Stimulated activated naive CD8-positive, alpha-beta T cell treated with anti-CD3 and anti-CD28 coated beads, Interleukin-15, amount 100 ng/mL, for 72 hours (primary cell): ENCODE data around the gene NFATC2IP.
"Not testable (repeated sequence)": the region's sequence is repeated elsewhere in the genome, so short reads cannot be mapped to it uniquely, and the experiment has no call there.

Experiments
- ATAC-seq: fragments of 150-1000 bp; cut with Tn5 transposase; 2 replicates; pipeline ENCODE4 v1.10.0; 2021; ENCODE audit warnings: mild to moderate bottlenecking, moderate library complexity
- DNase-seq, 2 donors: peaks; one replicate each; pipeline ENCODE4 v3.0.0; 2021 to 2022
- H3K27ac Mint-ChIP-seq, 2 donors: one replicate each; pipeline ENCODE4 v1.8.0; 2022; ENCODE audit warnings: mild to moderate bottlenecking in 2 of 2, mixed read lengths in 2 of 2, moderate library complexity in 2 of 2
- H3K27me3 Mint-ChIP-seq: one replicate; pipeline ENCODE4 v1.8.0; 2022; ENCODE audit warnings: mixed read lengths
- H3K4me1 Mint-ChIP-seq: one replicate; pipeline ENCODE4 v1.8.0; 2022; ENCODE audit warnings: mild to moderate bottlenecking, mixed read lengths
- H3K4me3 Mint-ChIP-seq, 2 donors: one replicate each; pipeline ENCODE4 v1.8.0; 2022; ENCODE audit warnings: mild to moderate bottlenecking in 2 of 2, mixed read lengths in 2 of 2, moderate library complexity in 1 of 2
- H3K9me3 Mint-ChIP-seq, 2 donors: one replicate each; pipeline ENCODE4 v1.8.0; 2022; ENCODE audit warnings: mixed read lengths in 2 of 2

NFATC2IP gene

DNA sequence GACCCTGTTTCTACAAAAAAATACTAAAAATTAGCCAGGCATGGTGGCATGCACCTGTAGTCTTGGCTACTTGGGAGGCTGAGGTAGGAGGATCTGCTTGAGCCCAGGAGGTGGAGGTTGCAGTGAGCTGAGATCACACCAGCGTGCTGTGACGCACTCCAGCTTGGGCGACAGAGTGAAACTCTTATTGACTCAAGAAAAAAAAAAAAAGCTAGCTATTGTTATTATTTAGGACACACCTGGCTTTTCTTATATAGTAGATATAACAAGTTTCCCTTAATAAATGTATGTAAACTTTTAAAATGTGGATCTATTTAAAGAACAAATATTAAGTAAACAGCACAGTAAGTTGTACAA, 27.5 kb upstream of the NFATC2IP start:
- peak overlapping the region in 1 of 2 donors; percentile 16 for H3K27ac Mint-ChIP-seq
- no peak for ATAC-seq
- DNase-seq = no peak
- H3K27me3 Mint-ChIP-seq = no peaks in the 10 kb centered on the region
- peak overlapping the region; percentile 37 to 58 for H3K4me3 Mint-ChIP-seq
- H3K4me1 Mint-ChIP-seq = peaks cover 17% of the 10 kb centered on the region
- no peaks in the 10 kb centered on the region for H3K9me3 Mint-ChIP-seq

DNA sequence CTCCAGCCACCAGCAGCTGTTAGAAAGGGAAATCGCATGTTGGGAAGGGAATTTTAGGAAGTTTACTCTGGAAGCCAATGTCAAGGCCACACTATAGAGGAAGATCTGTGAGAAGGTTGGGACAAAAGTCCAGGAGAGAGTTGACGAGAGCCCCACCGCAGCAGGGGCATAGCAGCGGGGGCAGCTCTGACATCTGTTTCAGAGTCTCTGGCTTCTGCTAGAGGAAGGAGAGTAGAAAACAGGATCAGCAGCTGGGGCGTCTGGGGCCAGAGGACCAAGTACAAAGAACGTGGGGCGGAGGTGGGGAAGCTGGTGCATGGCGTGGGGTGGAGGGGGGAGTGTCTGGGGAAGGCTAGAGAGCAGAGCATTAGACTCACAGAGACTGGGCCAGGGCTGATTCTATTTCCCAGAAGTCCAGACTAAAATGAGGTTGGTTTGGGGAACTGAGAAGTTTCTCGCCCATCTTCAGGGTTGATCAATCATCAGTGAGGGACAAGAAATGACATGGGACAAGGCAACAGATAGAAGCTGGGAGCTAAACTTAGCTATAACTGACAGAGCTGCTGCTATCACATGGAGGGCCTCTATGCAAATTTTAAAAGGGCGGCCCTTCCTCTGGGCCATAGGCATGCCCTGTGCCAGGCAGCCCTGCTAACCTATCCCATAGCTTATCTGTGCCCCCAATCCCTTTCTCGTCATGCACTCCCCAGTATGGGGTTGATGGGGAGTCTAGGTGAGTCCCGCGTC, 26.9 kb upstream of the NFATC2IP start:
- Mint-ChIP-seq H3K4me3 (peak overlapping the region; percentile 88 to 95), H3K27ac (no peak overlapping the region), H3K27me3 (no peaks in the 10 kb centered on the region), H3K4me1 (peaks cover 17% of the 10 kb centered on the region), H3K9me3 (no peaks in the 10 kb centered on the region)
- peak in 1 of 2 donors; percentile 13 for DNase-seq
- no peak for ATAC-seq

GRCh38 chr16:28924399-28924761, 26.4 kb upstream of the NFATC2IP start:
- DNase-seq (peak in 1 of 2 donors; percentile 22), ATAC-seq (no peak)
- H3K4me1 Mint-ChIP-seq = peaks cover 17% of the 10 kb centered on the region
- H3K4me3 Mint-ChIP-seq = peak overlapping the region; percentile 88 to 95
- peak overlapping the region; percentile 95 to 98 for H3K27ac Mint-ChIP-seq
- no peaks in the 10 kb centered on the region for H3K27me3 Mint-ChIP-seq
- H3K9me3 Mint-ChIP-seq = no peaks in the 10 kb centered on the region

DNA sequence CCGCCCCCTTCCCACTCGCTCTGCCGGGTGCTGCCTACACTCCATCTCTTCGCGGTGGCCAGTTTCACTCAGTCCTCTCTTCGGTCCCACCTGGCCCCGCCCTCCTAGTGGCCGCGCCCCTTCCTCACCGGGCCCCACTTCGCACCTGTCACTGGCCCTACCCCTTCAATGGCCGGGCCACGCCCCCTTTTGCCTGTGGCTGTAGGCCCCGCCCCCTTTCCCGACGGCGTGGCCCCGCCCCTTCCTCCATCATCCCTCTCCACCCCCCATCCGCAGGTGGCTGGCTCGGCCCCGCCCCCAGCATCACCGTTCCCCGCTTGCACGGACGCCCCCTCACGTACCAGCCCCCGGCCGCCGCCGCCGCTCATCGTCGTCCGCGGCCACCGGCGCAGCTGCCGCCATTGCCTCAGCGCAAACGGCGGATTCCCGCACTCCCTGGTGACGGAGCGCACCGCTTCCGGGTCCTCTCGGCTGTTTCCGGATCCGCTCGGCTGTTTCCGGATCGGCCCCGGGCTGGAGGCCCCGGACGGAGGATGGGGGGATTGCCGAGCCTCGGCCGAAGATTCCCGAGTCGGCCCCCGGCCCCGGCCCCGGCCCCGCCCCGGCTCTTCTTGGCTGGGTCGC, 25.9 kb upstream of the NFATC2IP start, which contains the start of gene RABEP2:
RABEP2 (minus strand) TSS at position 477 of the 624 bp plus-strand sequence; CDS start at position 402, 75 bp downstream.
- Mint-ChIP-seq H3K4me3 (peak within 1 kb of the TSS; percentile 88 to 95), H3K27ac (peak within 1 kb of the TSS; percentile 95 to 98), H3K27me3 (no peaks in the 10 kb centered on the region), H3K4me1 (peaks cover 17% of the 10 kb centered on the region), H3K9me3 (no peaks in the 10 kb centered on the region)
- ATAC-seq = peak; percentile 93
- DNase-seq = peak; percentile 98 to 100

DNA sequence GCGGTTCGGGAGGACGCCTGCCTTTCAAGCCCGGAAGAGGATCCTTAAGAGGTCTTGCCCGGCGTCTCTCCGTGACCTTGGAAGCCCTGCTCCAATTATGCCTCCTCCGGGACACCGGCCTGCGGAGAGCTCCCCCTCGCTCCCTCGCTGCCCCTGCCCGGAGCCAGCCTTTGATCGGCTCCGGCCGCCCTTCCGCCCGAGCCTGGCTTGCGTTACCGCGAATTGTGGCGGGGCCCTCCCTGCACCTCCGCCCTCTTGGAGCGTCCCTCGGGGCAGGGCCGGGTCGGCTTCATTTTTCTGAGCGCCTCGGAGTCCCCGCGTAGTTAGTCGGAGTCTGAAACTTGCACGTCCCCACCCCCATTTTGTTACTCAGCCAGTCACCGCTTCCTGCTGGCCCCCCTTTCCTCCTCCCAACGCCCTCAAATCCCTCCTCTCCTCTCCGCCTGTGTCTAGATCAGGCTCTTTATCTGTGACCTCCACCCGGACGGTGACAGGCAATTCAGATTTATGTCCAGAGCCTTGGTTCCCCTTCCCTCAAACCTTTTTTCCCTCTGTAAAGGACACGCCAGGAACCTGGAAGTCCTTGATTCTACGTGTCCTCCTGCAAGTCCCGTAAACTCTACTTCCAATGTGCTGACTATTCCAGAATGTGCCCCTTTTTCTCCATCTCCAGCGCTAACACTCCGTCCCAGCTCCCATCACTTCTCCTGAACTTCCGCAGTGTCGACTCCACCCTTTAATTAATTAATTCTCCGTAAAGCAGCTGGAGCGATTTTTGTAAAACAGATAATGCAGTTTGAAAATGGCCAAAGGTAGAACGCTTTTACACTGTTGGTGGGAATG, 25.1 kb upstream of the NFATC2IP start:
- DNase-seq = peak; percentile 93 to 94
- no peaks in the 10 kb centered on the region for H3K9me3 Mint-ChIP-seq
- peak overlapping the region; percentile 88 to 95 for H3K4me3 Mint-ChIP-seq
- H3K27me3 Mint-ChIP-seq = no peaks in the 10 kb centered on the region
- H3K4me1 Mint-ChIP-seq = peaks cover 25% of the 10 kb centered on the region
- H3K27ac Mint-ChIP-seq = peak overlapping the region; percentile 95 to 98
- ATAC-seq = peak; percentile 88

- DNase-seq, H3K9me3 Mint-ChIP-seq, ATAC-seq, H3K27me3 Mint-ChIP-seq: not testable (repeated sequence)
- peaks cover 31% of the 10 kb centered on the region for H3K4me1 Mint-ChIP-seq
- peak overlapping the region; percentile 95 to 98 for H3K27ac Mint-ChIP-seq
- peak overlapping the region; percentile 88 to 95 for H3K4me3 Mint-ChIP-seq
Measured at GRCh38 chr16:28926284-28926683, 24.5 kb upstream of the NFATC2IP start.

DNA sequence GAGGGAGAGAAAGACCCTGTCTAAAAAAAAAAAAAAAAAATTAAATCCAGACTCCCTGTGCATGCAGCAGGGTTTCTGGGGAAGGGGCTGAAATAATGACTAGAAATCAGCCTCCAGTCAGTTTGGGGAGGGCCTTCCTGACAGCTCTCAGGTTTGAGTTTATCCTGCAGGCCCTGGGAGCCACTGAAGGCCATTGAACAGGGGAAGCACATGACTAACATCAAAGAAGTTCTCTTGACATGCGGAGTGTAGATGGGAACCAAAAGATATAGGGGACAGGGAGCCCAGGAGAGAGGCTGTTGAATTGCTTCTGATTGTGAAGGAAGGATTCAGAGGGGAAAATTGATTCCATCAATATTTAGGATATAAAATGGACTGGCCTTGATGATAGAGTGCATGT, 22.9 kb upstream of the NFATC2IP start:
- Mint-ChIP-seq H3K27me3 (no peaks in the 10 kb centered on the region), H3K27ac (no peak overlapping the region), H3K4me1 (peaks cover 46% of the 10 kb centered on the region), H3K9me3 (no peaks in the 10 kb centered on the region), H3K4me3 (no peak overlapping the region)
- DNase-seq (no peak), ATAC-seq (no peak)

DNA sequence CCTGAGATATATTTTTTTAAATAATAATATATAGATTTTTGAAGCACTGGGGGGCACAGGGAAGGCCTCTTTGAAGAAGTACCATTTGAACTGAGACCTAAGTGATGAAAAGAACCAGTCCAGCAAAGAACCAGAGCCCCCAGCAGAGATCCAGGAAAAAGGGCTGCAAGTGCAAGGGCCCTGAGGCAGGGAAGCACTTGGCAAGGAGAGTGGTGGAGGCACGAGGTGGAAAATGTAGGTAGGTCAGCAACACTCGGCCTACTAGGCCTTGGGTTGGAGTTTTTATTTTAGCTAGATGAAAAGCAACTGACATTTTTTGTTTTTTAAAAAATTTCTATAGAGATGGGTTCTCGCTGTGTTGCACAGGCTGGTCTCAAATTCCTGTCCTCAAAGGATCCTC, 20.5 kb upstream of the NFATC2IP start:
- ATAC-seq (no peak), DNase-seq (no peak)
- H3K9me3 Mint-ChIP-seq = no peaks in the 10 kb centered on the region
- no peaks in the 10 kb centered on the region for H3K27me3 Mint-ChIP-seq
- peak overlapping the region; percentile 96 for H3K27ac Mint-ChIP-seq
- peak overlapping the region; percentile 7 to 13 for H3K4me3 Mint-ChIP-seq
- H3K4me1 Mint-ChIP-seq = peaks cover 38% of the 10 kb centered on the region

DNA sequence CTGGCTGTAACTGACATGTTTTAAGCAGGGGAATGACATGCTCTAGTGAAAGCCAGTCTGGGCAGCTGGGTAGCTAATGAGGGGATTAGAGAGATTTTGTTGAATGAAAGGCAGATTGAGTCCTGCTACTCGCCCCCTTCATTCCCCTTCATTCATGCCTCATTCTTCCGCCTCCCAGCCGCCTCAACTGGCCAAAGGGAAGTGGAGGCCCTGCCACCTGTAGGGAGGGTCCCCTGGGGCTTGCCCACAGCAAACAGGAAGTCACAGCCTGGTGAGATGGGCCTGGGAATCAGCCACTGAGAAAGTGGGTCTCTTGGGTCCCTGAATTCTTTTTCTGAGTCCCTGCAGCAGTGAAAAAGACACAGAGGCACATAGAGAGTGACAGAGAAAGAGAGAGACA, 20.1 kb upstream of the NFATC2IP start:
- Mint-ChIP-seq H3K27me3 (no peaks in the 10 kb centered on the region), H3K9me3 (no peaks in the 10 kb centered on the region), H3K4me1 (peaks cover 41% of the 10 kb centered on the region), H3K4me3 (peak overlapping the region; percentile 7 to 72), H3K27ac (peak overlapping the region; percentile 96)
- ATAC-seq (peak; percentile 80), DNase-seq (peak in 1 of 2 donors; percentile 51)

GRCh38 chr16:28931801-28932225, 18.9 kb upstream of the NFATC2IP start, which contains the start of gene CD19:
TSS of gene CD19 (plus strand) at chr16:28931971. CDS start at chr16:28932001, 30 bp downstream.
- no peaks in the 10 kb centered on the region for H3K9me3 Mint-ChIP-seq
- ATAC-seq = no peak
- peak within 1 kb of the TSS; percentile 7 to 72 for H3K4me3 Mint-ChIP-seq
- peak within 1 kb of the TSS; percentile 96 for H3K27ac Mint-ChIP-seq
- no peaks in the 10 kb centered on the region for H3K27me3 Mint-ChIP-seq
- peaks cover 46% of the 10 kb centered on the region for H3K4me1 Mint-ChIP-seq
- no peak for DNase-seq

DNA sequence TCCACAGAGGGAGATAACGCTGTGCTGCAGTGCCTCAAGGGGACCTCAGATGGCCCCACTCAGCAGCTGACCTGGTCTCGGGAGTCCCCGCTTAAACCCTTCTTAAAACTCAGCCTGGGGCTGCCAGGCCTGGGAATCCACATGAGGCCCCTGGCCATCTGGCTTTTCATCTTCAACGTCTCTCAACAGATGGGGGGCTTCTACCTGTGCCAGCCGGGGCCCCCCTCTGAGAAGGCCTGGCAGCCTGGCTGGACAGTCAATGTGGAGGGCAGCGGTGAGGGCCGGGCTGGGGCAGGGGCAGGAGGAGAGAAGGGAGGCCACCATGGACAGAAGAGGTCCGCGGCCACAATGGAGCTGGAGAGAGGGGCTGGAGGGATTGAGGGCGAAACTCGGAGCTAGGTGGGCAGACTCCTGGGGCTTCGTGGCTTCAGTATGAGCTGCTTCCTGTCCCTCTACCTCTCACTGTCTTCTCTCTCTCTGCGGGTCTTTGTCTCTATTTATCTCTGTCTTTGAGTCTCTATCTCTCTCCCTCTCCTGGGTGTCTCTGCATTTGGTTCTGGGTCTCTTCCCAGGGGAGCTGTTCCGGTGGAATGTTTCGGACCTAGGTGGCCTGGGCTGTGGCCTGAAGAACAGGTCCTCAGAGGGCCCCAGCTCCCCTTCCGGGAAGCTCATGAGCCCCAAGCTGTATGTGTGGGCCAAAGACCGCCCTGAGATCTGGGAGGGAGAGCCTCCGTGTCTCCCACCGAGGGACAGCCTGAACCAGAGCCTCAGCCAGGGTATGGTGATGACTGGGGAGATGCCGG, 18.2 kb upstream of the NFATC2IP start:
- H3K4me3 Mint-ChIP-seq = no peak overlapping the region
- no peaks in the 10 kb centered on the region for H3K9me3 Mint-ChIP-seq
- ATAC-seq = no peak
- no peak for DNase-seq
- no peaks in the 10 kb centered on the region for H3K27me3 Mint-ChIP-seq
- peaks cover 48% of the 10 kb centered on the region for H3K4me1 Mint-ChIP-seq
- H3K27ac Mint-ChIP-seq = peak overlapping the region in 1 of 2 donors; percentile 88

DNA sequence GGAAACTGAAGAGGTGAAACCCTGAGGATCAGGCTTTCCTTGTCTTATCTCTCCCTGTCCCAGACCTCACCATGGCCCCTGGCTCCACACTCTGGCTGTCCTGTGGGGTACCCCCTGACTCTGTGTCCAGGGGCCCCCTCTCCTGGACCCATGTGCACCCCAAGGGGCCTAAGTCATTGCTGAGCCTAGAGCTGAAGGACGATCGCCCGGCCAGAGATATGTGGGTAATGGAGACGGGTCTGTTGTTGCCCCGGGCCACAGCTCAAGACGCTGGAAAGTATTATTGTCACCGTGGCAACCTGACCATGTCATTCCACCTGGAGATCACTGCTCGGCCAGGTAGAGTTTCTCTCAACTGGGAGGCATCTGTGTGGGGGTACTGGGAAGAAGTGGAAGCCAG, 17.6 kb upstream of the NFATC2IP start:
- no peak for ATAC-seq
- peaks cover 48% of the 10 kb centered on the region for H3K4me1 Mint-ChIP-seq
- H3K4me3 Mint-ChIP-seq = no peak overlapping the region
- no peaks in the 10 kb centered on the region for H3K9me3 Mint-ChIP-seq
- no peaks in the 10 kb centered on the region for H3K27me3 Mint-ChIP-seq
- DNase-seq = no peak
- no peak overlapping the region for H3K27ac Mint-ChIP-seq

DNA sequence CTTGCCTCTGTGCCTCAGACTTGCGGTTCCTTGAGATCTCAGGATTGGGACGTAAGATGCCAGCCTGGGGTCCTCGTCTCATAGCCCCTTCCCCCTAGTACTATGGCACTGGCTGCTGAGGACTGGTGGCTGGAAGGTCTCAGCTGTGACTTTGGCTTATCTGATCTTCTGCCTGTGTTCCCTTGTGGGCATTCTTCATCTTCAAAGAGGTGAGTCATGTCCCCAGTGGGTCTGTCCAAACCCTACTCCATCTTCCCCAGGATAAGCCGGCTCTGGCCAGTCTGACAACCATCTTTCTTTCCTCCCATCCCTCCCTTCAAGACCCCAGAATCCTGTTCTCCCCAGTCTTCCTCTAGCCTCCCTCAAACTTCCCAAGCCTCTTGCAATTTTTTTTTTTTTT, 15.4 kb upstream of the NFATC2IP start:
- no peak overlapping the region for H3K27ac Mint-ChIP-seq
- peak overlapping the region; percentile 45 to 74 for H3K4me3 Mint-ChIP-seq

GRCh38 chr16:28935924-28936783, 14.6 kb upstream of the NFATC2IP start:
- ATAC-seq (peak; percentile 97), DNase-seq (peak; percentile 91 to 94)
- Mint-ChIP-seq H3K9me3 (no peaks in the 10 kb centered on the region), H3K4me1 (peaks cover 35% of the 10 kb centered on the region), H3K4me3 (peak overlapping the region; percentile 74 to 78), H3K27ac (peak overlapping the region in 1 of 2 donors; percentile 54), H3K27me3 (no peaks in the 10 kb centered on the region)

More for the DNA sequence above, 15.4 kb upstream of the NFATC2IP start:
- DNase-seq = no peak
- Mint-ChIP-seq H3K4me1 (peaks cover 43% of the 10 kb centered on the region), H3K27me3 (no peaks in the 10 kb centered on the region), H3K9me3 (no peaks in the 10 kb centered on the region)
- no peak for ATAC-seq
